ENCODE results near the gene NPTX2.

- TF ChIP-seq CTCF (conservative IDR thresholded peaks at IDR 0.05 in 1 of 2, IDR thresholded peaks at IDR 0.05 in 1 of 2; ENCODE audit: extremely low read depth in 1 of 2, insufficient read depth in 1 of 2, low read depth in 1 of 2, low read length in 2 of 2) (no peak), EZH2 (IDR thresholded peaks at IDR 0.05; ENCODE audit: borderline replicate concordance, low read length) (no peak)
Measured at GRCh38 chr7:98678215-98678614, 61.1 kb downstream of the NPTX2 start.

Data from mammary epithelial cell (primary cell).